Measurements from ENCODE around the gene SIGLEC5. TPM values are rescaled to one million over a fixed set of nuclear protein-coding genes. Genes with fewer than 3 reads are reported as not detected.

The SIGLEC5 gene
- total and polyA plus RNA-seq, 2 of the 13 experiments (the other 11 are each of a cell fraction or from before 2014, with no cell fraction given), result not detected

DNA sequence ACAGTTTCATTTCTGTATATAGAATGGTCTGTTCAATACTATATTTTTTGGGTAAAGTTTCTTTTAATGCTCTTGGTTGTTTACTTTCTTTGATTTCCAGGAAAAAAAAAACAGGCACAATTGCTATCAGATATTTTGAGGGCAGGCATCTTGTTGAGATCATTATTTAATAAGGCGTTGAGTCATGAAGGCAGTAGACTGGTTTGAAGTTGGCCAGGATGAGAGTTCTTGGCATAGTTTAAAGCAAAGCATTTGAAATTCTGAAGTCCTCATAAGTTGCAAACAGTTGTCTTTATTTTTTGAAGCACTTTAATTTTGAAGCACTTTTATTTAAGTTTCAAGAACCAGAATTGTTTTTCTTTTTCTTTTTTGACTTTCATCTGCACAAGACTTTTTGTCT is 61.7 kb downstream of the SIGLEC5 start:
- FAIRE-seq, result no peak
- intact Hi-C loops (cut with micrococcal nuclease; ENCODE audit: unreplicated experiment), result no loop called here
- DNase-seq (ENCODE audit: low spot score), result no peak
- TF ChIP-seq, protein P1, sequence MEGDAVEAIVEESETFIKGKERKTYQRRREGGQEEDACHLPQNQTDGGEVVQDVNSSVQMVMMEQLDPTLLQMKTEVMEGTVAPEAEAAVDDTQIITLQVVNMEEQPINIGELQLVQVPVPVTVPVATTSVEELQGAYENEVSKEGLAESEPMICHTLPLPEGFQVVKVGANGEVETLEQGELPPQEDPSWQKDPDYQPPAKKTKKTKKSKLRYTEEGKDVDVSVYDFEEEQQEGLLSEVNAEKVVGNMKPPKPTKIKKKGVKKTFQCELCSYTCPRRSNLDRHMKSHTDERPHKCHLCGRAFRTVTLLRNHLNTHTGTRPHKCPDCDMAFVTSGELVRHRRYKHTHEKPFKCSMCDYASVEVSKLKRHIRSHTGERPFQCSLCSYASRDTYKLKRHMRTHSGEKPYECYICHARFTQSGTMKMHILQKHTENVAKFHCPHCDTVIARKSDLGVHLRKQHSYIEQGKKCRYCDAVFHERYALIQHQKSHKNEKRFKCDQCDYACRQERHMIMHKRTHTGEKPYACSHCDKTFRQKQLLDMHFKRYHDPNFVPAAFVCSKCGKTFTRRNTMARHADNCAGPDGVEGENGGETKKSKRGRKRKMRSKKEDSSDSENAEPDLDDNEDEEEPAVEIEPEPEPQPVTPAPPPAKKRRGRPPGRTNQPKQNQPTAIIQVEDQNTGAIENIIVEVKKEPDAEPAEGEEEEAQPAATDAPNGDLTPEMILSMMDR (CRISPR knock-in tag; IDR thresholded peaks at IDR 0.05), result no peak
- TF ChIP-seq ZNF841 (CRISPR knock-in tag; IDR thresholded peaks at IDR 0.05; ENCODE audit: borderline replicate concordance) (no peak), ZNF800 (CRISPR knock-in tag; IDR thresholded peaks at IDR 0.05) (no peak), KAT7 (CRISPR knock-in tag; IDR thresholded peaks at IDR 0.05; ENCODE audit: borderline replicate concordance) (no peak), ZNF615 (CRISPR knock-in tag; IDR thresholded peaks at IDR 0.05; ENCODE audit: borderline replicate concordance) (no peak), GLI4 (CRISPR knock-in tag; IDR thresholded peaks at IDR 0.05; ENCODE audit: borderline replicate concordance) (no peak), ZNF678 (CRISPR knock-in tag; IDR thresholded peaks at IDR 0.05) (no peak), ZKSCAN8 (CRISPR knock-in tag; IDR thresholded peaks at IDR 0.05; ENCODE audit: borderline replicate concordance) (no peak)
- TF ChIP-seq, protein P2, sequence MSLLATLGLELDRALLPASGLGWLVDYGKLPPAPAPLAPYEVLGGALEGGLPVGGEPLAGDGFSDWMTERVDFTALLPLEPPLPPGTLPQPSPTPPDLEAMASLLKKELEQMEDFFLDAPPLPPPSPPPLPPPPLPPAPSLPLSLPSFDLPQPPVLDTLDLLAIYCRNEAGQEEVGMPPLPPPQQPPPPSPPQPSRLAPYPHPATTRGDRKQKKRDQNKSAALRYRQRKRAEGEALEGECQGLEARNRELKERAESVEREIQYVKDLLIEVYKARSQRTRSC (CRISPR knock-in tag; IDR thresholded peaks at IDR 0.05; ENCODE audit: low read depth), result no peak
- TF ChIP-seq, protein P3, sequence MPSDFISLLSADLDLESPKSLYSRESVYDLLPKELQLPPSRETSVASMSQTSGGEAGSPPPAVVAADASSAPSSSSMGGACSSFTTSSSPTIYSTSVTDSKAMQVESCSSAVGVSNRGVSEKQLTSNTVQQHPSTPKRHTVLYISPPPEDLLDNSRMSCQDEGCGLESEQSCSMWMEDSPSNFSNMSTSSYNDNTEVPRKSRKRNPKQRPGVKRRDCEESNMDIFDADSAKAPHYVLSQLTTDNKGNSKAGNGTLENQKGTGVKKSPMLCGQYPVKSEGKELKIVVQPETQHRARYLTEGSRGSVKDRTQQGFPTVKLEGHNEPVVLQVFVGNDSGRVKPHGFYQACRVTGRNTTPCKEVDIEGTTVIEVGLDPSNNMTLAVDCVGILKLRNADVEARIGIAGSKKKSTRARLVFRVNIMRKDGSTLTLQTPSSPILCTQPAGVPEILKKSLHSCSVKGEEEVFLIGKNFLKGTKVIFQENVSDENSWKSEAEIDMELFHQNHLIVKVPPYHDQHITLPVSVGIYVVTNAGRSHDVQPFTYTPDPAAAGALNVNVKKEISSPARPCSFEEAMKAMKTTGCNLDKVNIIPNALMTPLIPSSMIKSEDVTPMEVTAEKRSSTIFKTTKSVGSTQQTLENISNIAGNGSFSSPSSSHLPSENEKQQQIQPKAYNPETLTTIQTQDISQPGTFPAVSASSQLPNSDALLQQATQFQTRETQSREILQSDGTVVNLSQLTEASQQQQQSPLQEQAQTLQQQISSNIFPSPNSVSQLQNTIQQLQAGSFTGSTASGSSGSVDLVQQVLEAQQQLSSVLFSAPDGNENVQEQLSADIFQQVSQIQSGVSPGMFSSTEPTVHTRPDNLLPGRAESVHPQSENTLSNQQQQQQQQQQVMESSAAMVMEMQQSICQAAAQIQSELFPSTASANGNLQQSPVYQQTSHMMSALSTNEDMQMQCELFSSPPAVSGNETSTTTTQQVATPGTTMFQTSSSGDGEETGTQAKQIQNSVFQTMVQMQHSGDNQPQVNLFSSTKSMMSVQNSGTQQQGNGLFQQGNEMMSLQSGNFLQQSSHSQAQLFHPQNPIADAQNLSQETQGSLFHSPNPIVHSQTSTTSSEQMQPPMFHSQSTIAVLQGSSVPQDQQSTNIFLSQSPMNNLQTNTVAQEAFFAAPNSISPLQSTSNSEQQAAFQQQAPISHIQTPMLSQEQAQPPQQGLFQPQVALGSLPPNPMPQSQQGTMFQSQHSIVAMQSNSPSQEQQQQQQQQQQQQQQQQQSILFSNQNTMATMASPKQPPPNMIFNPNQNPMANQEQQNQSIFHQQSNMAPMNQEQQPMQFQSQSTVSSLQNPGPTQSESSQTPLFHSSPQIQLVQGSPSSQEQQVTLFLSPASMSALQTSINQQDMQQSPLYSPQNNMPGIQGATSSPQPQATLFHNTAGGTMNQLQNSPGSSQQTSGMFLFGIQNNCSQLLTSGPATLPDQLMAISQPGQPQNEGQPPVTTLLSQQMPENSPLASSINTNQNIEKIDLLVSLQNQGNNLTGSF (CRISPR knock-in tag; IDR thresholded peaks at IDR 0.05), result no peak
- TF ChIP-seq, protein P4, sequence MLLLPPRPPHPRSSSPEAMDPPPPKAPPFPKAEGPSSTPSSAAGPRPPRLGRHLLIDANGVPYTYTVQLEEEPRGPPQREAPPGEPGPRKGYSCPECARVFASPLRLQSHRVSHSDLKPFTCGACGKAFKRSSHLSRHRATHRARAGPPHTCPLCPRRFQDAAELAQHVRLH (CRISPR knock-in tag; IDR thresholded peaks at IDR 0.05; ENCODE audit: borderline replicate concordance, low read depth), result no peak
- TF ChIP-seq, protein P5, sequence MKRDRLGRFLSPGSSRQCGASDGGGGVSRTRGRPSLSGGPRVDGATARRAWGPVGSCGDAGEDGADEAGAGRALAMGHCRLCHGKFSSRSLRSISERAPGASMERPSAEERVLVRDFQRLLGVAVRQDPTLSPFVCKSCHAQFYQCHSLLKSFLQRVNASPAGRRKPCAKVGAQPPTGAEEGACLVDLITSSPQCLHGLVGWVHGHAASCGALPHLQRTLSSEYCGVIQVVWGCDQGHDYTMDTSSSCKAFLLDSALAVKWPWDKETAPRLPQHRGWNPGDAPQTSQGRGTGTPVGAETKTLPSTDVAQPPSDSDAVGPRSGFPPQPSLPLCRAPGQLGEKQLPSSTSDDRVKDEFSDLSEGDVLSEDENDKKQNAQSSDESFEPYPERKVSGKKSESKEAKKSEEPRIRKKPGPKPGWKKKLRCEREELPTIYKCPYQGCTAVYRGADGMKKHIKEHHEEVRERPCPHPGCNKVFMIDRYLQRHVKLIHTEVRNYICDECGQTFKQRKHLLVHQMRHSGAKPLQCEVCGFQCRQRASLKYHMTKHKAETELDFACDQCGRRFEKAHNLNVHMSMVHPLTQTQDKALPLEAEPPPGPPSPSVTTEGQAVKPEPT (CRISPR knock-in tag; IDR thresholded peaks at IDR 0.05; ENCODE audit: low read depth), result no peak

More for the DNA sequence above, 61.7 kb downstream of the SIGLEC5 start:
- H3K4me2 ChIP-seq (ENCODE audit: low read depth, low read length), result no peak overlapping the region
- WGBS (ENCODE audit: low lambda C conversion rate), result 0% methylated on average over 1 of the region's 1 CpG
- BruUV-seq (replicated peaks), result no TSS peak
- no peaks in the 10 kb centered on the region for H4K20me1 ChIP-seq (ENCODE audit: insufficient read depth, low read length)
- no peak overlapping the region for H3K4me3 ChIP-seq (replicated peaks in 1 of 3; ENCODE audit: insufficient read depth in 1 of 3, low read depth in 2 of 3, low read length in 3 of 3)
- H2AFZ ChIP-seq (ENCODE audit: low read length), result no peak overlapping the region
- H3K79me2 ChIP-seq (ENCODE audit: insufficient read depth, low read length), result no peaks in the 10 kb centered on the region
- peaks cover 1 to 4% of the 10 kb centered on the region in 2 experiments; a peak in 2 of 5 replicates for H3K27me3 ChIP-seq (ENCODE audit: control insufficient read depth in 1 of 2, insufficient read depth in 2 of 2, low read length in 2 of 2)
- POLR2A ChIA-PET, result no interaction called here
- H3K27ac ChIP-seq (ENCODE audit: extremely low read length, insufficient read depth, low read length), result no peak overlapping the region
- no peaks in the 10 kb centered on the region for H3K36me3 ChIP-seq (replicated peaks in 1 of 2; ENCODE audit: control insufficient read depth in 1 of 2, insufficient read depth in 2 of 2, low read length in 2 of 2)
- CTCF ChIA-PET (ENCODE audit: low intra/inter-chr PET ratio, low total read pairs), result no interaction called here
- in situ Hi-C loops (cut with HindIII; ENCODE audit: extremely low pct_ligation_motif_present, low pct_unique_long_range_greater_than_20kb), result no loop called here
- ATAC-seq, result no peak
- H3K9ac ChIP-seq (ENCODE audit: insufficient read depth, low read depth, low read length), result no peak overlapping the region
- H3K9me3 ChIP-seq (ENCODE audit: low read length), result no peaks in the 10 kb centered on the region
- peaks cover 9% of the 10 kb centered on the region for H3K4me1 ChIP-seq (ENCODE audit: insufficient read depth, low read length)
